H1 (cell line): ENCODE measurements around the gene TGFBR2. TPM values are rescaled to one million over a fixed set of nuclear protein-coding genes. Genes with fewer than 3 reads are reported as not detected.

Experiments
- CTCF ChIA-PET: fragments of 300-600 bp; sonication (Branson Sonifier 250); formaldehyde crosslinking; loops from one replicate; lab custom pipeline; 2021; ENCODE audit not compliant: partially characterized antibody; lab: Charles Lee
- POLR2A ChIA-PET: fragments of 300-600 bp; sonication (Branson Sonifier 250); formaldehyde crosslinking; loops from one replicate; lab custom pipeline; 2021; ENCODE audit warnings: inconsistent platforms; ENCODE audit not compliant: partially characterized antibody; lab: Charles Lee
- DNase-seq, 2 experiments: peaks; one replicate each; pipeline versions ENCODE4 v3.0.0 to v3.0.0-alpha.2; 2010 to 2022; ENCODE audit warnings: low spot score in 2 of 2, low read depth in 1 of 2, mixed read lengths in 1 of 2
- FAIRE-seq: peaks from 2 replicates; lab custom pipeline; 2011; peaks lifted over from hg19 to GRCh38; lab: Jason Lieb, UNC
- H2AFZ ChIP-seq: 2 replicates; pipeline ENCODE4 v1.8.1; 2012; ENCODE audit warnings: low read length, inconsistent platforms
- H2AK5ac ChIP-seq: 2 replicates; pipeline ENCODE4 v1.6.1; 2013; ENCODE audit warnings: low read depth, low read length
- H2BK120ac ChIP-seq: replicated peaks from 2 replicates; pipeline ENCODE3; 2013; ENCODE audit warnings: low read depth, low read length, inconsistent platforms
- H2BK12ac ChIP-seq: 2 replicates; pipeline ENCODE4 v1.6.1; 2013; ENCODE audit warnings: low read depth, low read length
- H2BK15ac ChIP-seq: 2 replicates; pipeline ENCODE4 v1.6.1; 2013; ENCODE audit warnings: low read length
- H2BK20ac ChIP-seq: 2 replicates; pipeline ENCODE4 v1.6.1; 2013; ENCODE audit warnings: low read length
- H2BK5ac ChIP-seq: 2 replicates; pipeline ENCODE4 v1.6.1; 2013; ENCODE audit warnings: low read depth, low read length
- H3K14ac ChIP-seq: 2 replicates; pipeline ENCODE4 v1.6.1; 2013; ENCODE audit warnings: inconsistent platforms; ENCODE audit not compliant: insufficient read length
- H3K18ac ChIP-seq: 2 replicates; pipeline ENCODE4 v1.6.1; 2013; ENCODE audit warnings: low read length; ENCODE audit errors: extremely low read depth
- H3K23ac ChIP-seq: 2 replicates; pipeline ENCODE4 v1.6.1; 2013; ENCODE audit warnings: inconsistent platforms; ENCODE audit not compliant: insufficient read length
- H3K23me2 ChIP-seq: 2 replicates; pipeline ENCODE4 v1.6.1; 2013; ENCODE audit warnings: low read depth, low read length
- H3K27ac ChIP-seq: 2 replicates; pipeline ENCODE4 v1.6.1; 2011; ENCODE audit warnings: low read depth, low read length, inconsistent platforms
- H3K27me3 ChIP-seq, 4 experiments: replicated peaks in 1 of 4; 1 replicate in 1 of 4; 2 replicates in 3 of 4; pipeline versions ENCODE4 v1.6.1 to v1.8.1; 2011 to 2013; ENCODE audit warnings: low read length in 3 of 4, mild to moderate bottlenecking in 3 of 4, inconsistent platforms in 2 of 4, mixed read lengths in 2 of 4, moderate library complexity in 1 of 4; ENCODE audit not compliant: control insufficient read depth in 3 of 4, insufficient read depth in 3 of 4; ENCODE audit errors: extremely low read depth in 1 of 4
- H3K36me3 ChIP-seq, 4 experiments: 2 replicates each; pipeline versions ENCODE4 v1.6.1 to v1.8.1; 2011 to 2013; ENCODE audit warnings: mild to moderate bottlenecking in 4 of 4, low read length in 3 of 4, moderate library complexity in 2 of 4, control low read depth in 1 of 4, inconsistent platforms in 1 of 4; ENCODE audit not compliant: insufficient read depth in 4 of 4, control insufficient read depth in 2 of 4
- H3K4ac ChIP-seq: replicated peaks from 2 replicates; pipeline ENCODE3; 2013; ENCODE audit warnings: low read length, low read depth, mixed read lengths, inconsistent platforms; ENCODE audit not compliant: insufficient read length
- H3K4me1 ChIP-seq, 4 experiments: replicated peaks in 1 of 4; 1 replicate in 1 of 4; 2 replicates in 3 of 4; pipeline versions ENCODE4 v1.6.1 to v1.8.1; 2011 to 2013; ENCODE audit warnings: low read length in 3 of 4, inconsistent platforms in 2 of 4, mixed read lengths in 1 of 4; ENCODE audit not compliant: insufficient read depth in 4 of 4, control insufficient read depth in 3 of 4
- H3K4me2 ChIP-seq, 2 experiments: 2 replicates each; pipeline versions ENCODE4 v1.6.1 to v1.8.1; 2011 to 2013; ENCODE audit warnings: low read depth in 2 of 2, low read length in 2 of 2, control low read depth in 1 of 2, inconsistent platforms in 1 of 2, mild to moderate bottlenecking in 1 of 2; ENCODE audit not compliant: insufficient read depth in 1 of 2
- H3K4me3 ChIP-seq, 4 experiments: fragments of 200-600, 300-600 bp in 1 of 4; sonication (generic), shearing (Covaris generic), sonication (Bioruptor Twin) in 1 of 4; 2 replicates each; pipeline versions ENCODE4 v1.5.1 to v1.8.1; 2011 to 2016; ENCODE audit warnings: low read length in 4 of 4, low read depth in 3 of 4, control low read depth in 2 of 4, inconsistent platforms in 2 of 4, mild to moderate bottlenecking in 2 of 4, mixed read lengths in 1 of 4, moderate library complexity in 1 of 4; ENCODE audit not compliant: insufficient read depth in 2 of 4; ENCODE audit errors: extremely low read depth in 1 of 4
- H3K56ac ChIP-seq: replicated peaks from 2 replicates; pipeline ENCODE3; 2013; ENCODE audit warnings: low read depth, mild to moderate bottlenecking, mixed read lengths, low read length, inconsistent platforms; ENCODE audit not compliant: insufficient read length
- H3K79me1 ChIP-seq: 2 replicates; pipeline ENCODE4 v1.6.1; 2013; ENCODE audit warnings: low read depth, low read length, control low read depth
- H3K79me2 ChIP-seq, 2 experiments: 2 replicates each; pipeline versions ENCODE4 v1.6.1 to v1.8.1; 2012 to 2013; ENCODE audit warnings: low read length in 2 of 2, mild to moderate bottlenecking in 2 of 2, inconsistent platforms in 1 of 2; ENCODE audit not compliant: insufficient read depth in 2 of 2, control insufficient read depth in 1 of 2
- H3K9ac ChIP-seq, 4 experiments: replicated peaks in 1 of 4; 1 replicate in 1 of 4; 2 replicates in 3 of 4; pipeline versions ENCODE4 v1.6.1 to v1.8.1; 2011 to 2013; ENCODE audit warnings: low read depth in 3 of 4, low read length in 3 of 4, control low read depth in 2 of 4, mild to moderate bottlenecking in 2 of 4, moderate library complexity in 2 of 4, inconsistent platforms in 1 of 4; ENCODE audit errors: extremely low read depth in 1 of 4
- H3K9me3 ChIP-seq, 2 experiments: 2 replicates each; pipeline versions ENCODE4 v1.6.1 to v1.8.1; 2012 to 2013; ENCODE audit warnings: mild to moderate bottlenecking in 2 of 2, moderate library complexity in 2 of 2, control low read depth in 1 of 2, inconsistent platforms in 1 of 2, low read depth in 1 of 2, low read length in 1 of 2, mixed read lengths in 1 of 2; ENCODE audit not compliant: insufficient read depth in 2 of 2
- H4K20me1 ChIP-seq, 2 experiments: replicated peaks in 1 of 2; 2 replicates each; pipeline versions ENCODE3 to v1.8.1; 2011 to 2013; ENCODE audit warnings: inconsistent platforms in 2 of 2, low read length in 2 of 2, mild to moderate bottlenecking in 1 of 2; ENCODE audit not compliant: insufficient read depth in 2 of 2, control insufficient read depth in 1 of 2
- H4K5ac ChIP-seq: 2 replicates; pipeline ENCODE4 v1.6.1; 2013; ENCODE audit warnings: low read length, low read depth, mixed read lengths, inconsistent platforms; ENCODE audit not compliant: insufficient read length
- H4K8ac ChIP-seq: 2 replicates; pipeline ENCODE4 v1.8.0; 2013; ENCODE audit warnings: mild to moderate bottlenecking, moderate library complexity, low read length, inconsistent platforms; ENCODE audit not compliant: insufficient read depth; ENCODE audit errors: extremely low read depth
- H4K91ac ChIP-seq: replicated peaks from 2 replicates; pipeline ENCODE3; 2013; ENCODE audit warnings: low read length, mixed read lengths, inconsistent platforms; ENCODE audit not compliant: insufficient read length
- BACH1 ChIP-seq: IDR thresholded peaks from 2 replicates; pipeline ENCODE4 v1.6.1; 2012; ENCODE audit warnings: low read length, improper control_type of control experiment
- BCL11A ChIP-seq, 2 experiments: IDR thresholded peaks; one replicate each; pipeline ENCODE4 v1.6.1; 2011; ENCODE audit warnings: low read depth in 2 of 2, low read length in 2 of 2, mild to moderate bottlenecking in 2 of 2
- CBX8 ChIP-seq: fragments of 300-800, 300-1000 bp; sonication (generic); IDR thresholded peaks from 2 replicates; pipeline ENCODE4 v1.7.1; 2016; ENCODE audit warnings: low read depth, low read length, borderline replicate concordance
- CEBPB ChIP-seq: IDR thresholded peaks from 2 replicates; pipeline ENCODE4 v1.6.1; 2012; ENCODE audit warnings: low read depth, low read length
- CHD1 ChIP-seq: IDR thresholded peaks from 2 replicates; pipeline ENCODE4 v1.6.1; 2012; ENCODE audit warnings: low read depth, low read length, improper control_type of control experiment
- HDAC2 ChIP-seq, 2 experiments: fragments of 300-600 bp in 1 of 2; sonication (generic) in 1 of 2; IDR thresholded peaks; 2 replicates each; pipeline ENCODE4 v1.6.1; 2011 to 2012; ENCODE audit warnings: low read depth in 2 of 2, low read length in 2 of 2, mild to moderate bottlenecking in 2 of 2, moderate library complexity in 2 of 2, borderline replicate concordance in 1 of 2, inconsistent platforms in 1 of 2
- JUN ChIP-seq: IDR thresholded peaks from 2 replicates; pipeline ENCODE4 v1.6.1; 2011; ENCODE audit warnings: low read depth, mild to moderate bottlenecking, improper control_type of control experiment, low read length
- NRF1 ChIP-seq: IDR thresholded peaks from 2 replicates; pipeline ENCODE4 v1.6.1; 2011; ENCODE audit warnings: mild to moderate bottlenecking, low read depth, low read length, improper control_type of control experiment
- POLR2A ChIP-seq, 2 experiments: IDR thresholded peaks; 1 replicate in 1 of 2; 2 replicates in 1 of 2; pipeline ENCODE4 v1.6.1; 2011; ENCODE audit warnings: low read depth in 2 of 2, low read length in 2 of 2, mild to moderate bottlenecking in 2 of 2; ENCODE audit errors: control extremely low read depth in 1 of 2
- POU5F1 ChIP-seq: IDR thresholded peaks from 2 replicates; pipeline ENCODE4 v1.6.1; 2011; ENCODE audit warnings: low read depth, mild to moderate bottlenecking, low read length, moderate library complexity
- SIN3A ChIP-seq, 2 experiments: IDR thresholded peaks in 1 of 2; conservative IDR thresholded peaks in 1 of 2; 2 replicates each; pipeline ENCODE4 v1.6.1; 2011 to 2012; ENCODE audit warnings: low read length in 2 of 2, improper control_type of control experiment in 1 of 2, low read depth in 1 of 2, mild to moderate bottlenecking in 1 of 2
- WGBS, 2 experiments: shearing (Covaris generic) in 1 of 2; methylation state at CpG; one replicate each; pipeline versions ENCODE4 v1.1.6 to v1.1.7; 2013 to 2015; ENCODE audit warnings: low lambda C conversion rate in 2 of 2, mixed read lengths in 2 of 2, inconsistent platforms in 1 of 2, low coverage in 1 of 2, missing lambda C conversion rate in 1 of 2; ENCODE audit not compliant: insufficient replicate concordance in 2 of 2, insufficient coverage in 1 of 2, insufficient read length in 1 of 2; ENCODE audit errors: extremely low coverage in 1 of 2, missing lambda C conversion rate in 1 of 2; 5-methylcytosine and 5-hydroxymethylcytosine counted together
- polyA plus RNA-seq, 7 experiments: library from polyadenylated mRNA; depleted of rRNA in 3 of 7; stranded (reverse) in 5 of 7; unstranded in 2 of 7; fragments of >200 nt in 5 of 7; fragments of 200-250 nt in 2 of 7; gene quantifications; 1 replicate in 5 of 7; 2 replicates in 1 of 7; 4 replicates in 1 of 7; pipeline versions ENCODE4 v1.2.1 to v1.2.3, GENCODE V29; 2011 to 2013; ENCODE audit warnings: missing spikeins in 2 of 7, mixed read lengths in 2 of 7
- total RNA-seq: library from RNA; stranded (reverse); fragmentation: NEBNext Ultra II Directional; extraction: Animal tissue kit (Norgen Biotek cat#: 25700); gene quantifications from 2 replicates; pipeline ENCODE4 v1.2.1, GENCODE V29; 2021

The TGFBR2 gene
- total and polyA plus RNA-seq, 2 of the 8 experiments (the other 6 are each of a cell fraction or from before 2014, with no cell fraction given) = 4.2 to 7.4 TPM

- H2BK5ac ChIP-seq = no peak overlapping the region
- H3K56ac ChIP-seq = no peak overlapping the region
- peaks cover 0 to 8% (median 3%) of the 10 kb centered on the region in 4 experiments; a peak in 4 of 7 replicates for H3K4me1 ChIP-seq
- WGBS, 2 experiments = 92% methylated on average over 1 of the region's 1 CpG; no CpG with 5 or more reads in 1 of the 2 experiments
- H2BK15ac ChIP-seq = no peak overlapping the region
- no peak overlapping the region for H3K4me3 ChIP-seq
- no peaks in the 10 kb centered on the region for H3K9me3 ChIP-seq
- TF ChIP-seq BACH1 (no peak), SIN3A (conservative IDR thresholded peaks at IDR 0.05 in 1 of 2, IDR thresholded peaks at IDR 0.05 in 1 of 2; ENCODE audit: low read depth in 1 of 2, low read length in 2 of 2) (no peak), CBX8 (no peak), BCL11A (IDR thresholded peaks at IDR 0.05; ENCODE audit: low read depth in 2 of 2, low read length in 2 of 2) (no peak), POLR2A (IDR thresholded peaks at IDR 0.05; ENCODE audit: control extremely low read depth in 1 of 2, low read depth in 2 of 2, low read length in 2 of 2) (no peak), HDAC2 (IDR thresholded peaks at IDR 0.05; ENCODE audit: borderline replicate concordance in 1 of 2, low read depth in 2 of 2, low read length in 2 of 2) (no peak), JUN (no peak), POU5F1 (no peak), CHD1 (no peak), NRF1 (no peak), CEBPB (no peak)
- H3K23ac ChIP-seq = no peak overlapping the region
- ChIA-PET CTCF (interaction anchor here (1.5 kb wide), 1 partner anchor 39 kb away, joined by 3 read pairs; no protein-coding TSS in a partner anchor), POLR2A (no interaction called here)
- H3K79me2 ChIP-seq = no peaks in the 10 kb centered on the region
- H3K27ac ChIP-seq = no peak overlapping the region
- H3K18ac ChIP-seq = no peak overlapping the region
- H3K4me2 ChIP-seq = no peak overlapping the region
- H2BK120ac ChIP-seq = no peak overlapping the region
- no peak overlapping the region for H3K9ac ChIP-seq
- H2BK20ac ChIP-seq = no peak overlapping the region
- H2AFZ ChIP-seq = no peak overlapping the region
- H3K23me2 ChIP-seq = no peaks in the 10 kb centered on the region
- H4K20me1 ChIP-seq = no peaks in the 10 kb centered on the region
- DNase-seq (no peak), FAIRE-seq (no peak)
- no peak overlapping the region for H4K8ac ChIP-seq
- no peak overlapping the region for H3K14ac ChIP-seq
- H3K27me3 ChIP-seq = no peaks in the 10 kb centered on the region
- no peak overlapping the region for H2BK12ac ChIP-seq
- no peak overlapping the region for H4K91ac ChIP-seq
- H2AK5ac ChIP-seq = no peak overlapping the region
- H3K79me1 ChIP-seq = no peaks in the 10 kb centered on the region
- peaks cover 2 to 31% (median 12%) of the 10 kb centered on the region in 4 experiments; a peak in 6 of 8 replicates for H3K36me3 ChIP-seq
- H3K4ac ChIP-seq = no peak overlapping the region
- no peak overlapping the region for H4K5ac ChIP-seq
These were observed 47.9 kb downstream of the TGFBR2 start for GRCh38 chr3:30654269-30654668.
